Karpas-422 (cell line): Measurements from ENCODE around the gene INTS15. TPM values are rescaled to one million over a fixed set of nuclear protein-coding genes. Genes with fewer than 3 reads are reported as not detected.

Experiments
- DNase-seq: peaks from one replicate; pipeline ENCODE4 v3.0.0-alpha.2; 2015
- H2AFZ ChIP-seq: fragments of 200-600 bp; sonication (generic); 2 replicates; pipeline ENCODE4 v1.6.1; 2014; ENCODE audit warnings: antibody characterized with exemption, low read length, mixed read lengths
- H3K27ac ChIP-seq: fragments of 200-600 bp; sonication (generic); 2 replicates; pipeline ENCODE4 v1.5.1; 2014; ENCODE audit warnings: mild to moderate bottlenecking, low read length, moderate library complexity
- H3K27me3 ChIP-seq: fragments of 200-600 bp; sonication (generic); 2 replicates; pipeline ENCODE4 v1.6.1; 2014; ENCODE audit warnings: low read length, mixed read lengths
- H3K36me3 ChIP-seq: fragments of 200-600 bp; sonication (generic); 2 replicates; pipeline ENCODE4 v1.6.1; 2014; ENCODE audit warnings: low read length, mixed read lengths; ENCODE audit not compliant: insufficient read depth
- H3K4me1 ChIP-seq: fragments of 200-600 bp; sonication (generic); 2 replicates; pipeline ENCODE4 v1.6.1; 2014; ENCODE audit warnings: mild to moderate bottlenecking, low read length, mixed read lengths
- H3K4me2 ChIP-seq: fragments of 200-600 bp; sonication (generic); 2 replicates; pipeline ENCODE4 v1.6.1; 2014; ENCODE audit warnings: low read length, low read depth, mild to moderate bottlenecking; ENCODE audit not compliant: poor library complexity, severe bottlenecking
- H3K4me3 ChIP-seq: fragments of 200-600 bp; sonication (generic); 2 replicates; pipeline ENCODE4 v1.5.1; 2014; ENCODE audit warnings: mild to moderate bottlenecking, antibody characterized with exemption, low read length, mixed read lengths
- H3K79me2 ChIP-seq: fragments of 200-600 bp; sonication (generic); 2 replicates; pipeline ENCODE4 v1.6.1; 2014; ENCODE audit warnings: mild to moderate bottlenecking, low read length, mixed read lengths
- H3K9ac ChIP-seq: fragments of 200-600 bp; sonication (generic); 2 replicates; pipeline ENCODE4 v1.6.0; 2014; ENCODE audit warnings: low read length
- H3K9me2 ChIP-seq: fragments of 200-600 bp; sonication (generic), shearing (Covaris generic); replicated peaks from 2 replicates; pipeline ENCODE4 v1.6.0; 2014; ENCODE audit warnings: mild to moderate bottlenecking, low read length, moderate library complexity; ENCODE audit not compliant: insufficient read depth
- H3K9me3 ChIP-seq: fragments of 300-700, 200-600 bp; sonication (generic); 2 replicates; pipeline ENCODE4 v1.6.1; 2014; ENCODE audit warnings: low read length, mixed read lengths
- H4K20me1 ChIP-seq: fragments of 200-600 bp; sonication (generic); 2 replicates; pipeline ENCODE4 v1.6.1; 2014; ENCODE audit warnings: mild to moderate bottlenecking, antibody characterized with exemption, low read length, low read depth; ENCODE audit not compliant: insufficient read depth
- total RNA-seq: library from RNA; depleted of rRNA; stranded (reverse); fragments of >200 nt; shearing (Covaris generic); gene quantifications from 2 replicates; pipeline ENCODE4 v1.2.3, GENCODE V29; 2014; ENCODE audit warnings: low replicate concordance

Gene INTS15
- total RNA-seq, 1 experiment from 2014 or later, result 14.0 TPM

DNA sequence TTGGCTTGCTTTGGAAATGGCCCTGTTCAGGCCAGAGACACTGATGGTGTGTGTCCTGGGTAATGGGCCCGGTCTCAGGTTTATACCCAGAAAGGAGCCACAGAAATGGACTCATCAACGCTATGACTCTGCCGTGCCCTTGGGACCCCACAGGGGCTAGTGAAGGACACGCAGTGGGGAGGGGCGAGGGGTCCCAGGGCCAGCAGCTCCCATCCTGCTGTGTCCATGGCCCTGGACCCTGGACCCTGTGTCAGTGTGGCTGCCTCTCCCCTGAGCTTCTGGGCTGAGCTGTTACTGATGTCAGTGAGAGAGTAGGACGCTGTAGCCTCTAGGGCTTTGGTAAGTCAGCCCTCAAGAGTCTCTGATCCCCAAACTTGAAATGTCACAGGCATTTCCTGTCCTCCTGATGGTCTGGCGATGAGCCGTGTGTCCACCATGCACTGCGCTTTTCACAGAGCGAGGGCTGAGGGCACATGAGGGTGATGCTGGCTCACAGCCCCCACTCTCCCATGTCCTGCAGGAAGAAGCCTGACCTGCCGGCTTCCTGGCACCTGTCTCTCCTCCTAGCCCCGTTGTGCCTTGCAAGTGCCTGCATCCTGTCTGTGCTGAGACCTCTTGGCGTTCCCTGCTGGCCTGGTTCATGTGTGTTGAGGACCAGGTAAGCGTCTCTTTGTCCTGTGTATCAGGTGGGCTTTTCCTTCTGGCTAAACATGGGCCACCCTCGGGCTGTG is 51.6 kb downstream of the INTS15 start:
- Histone ChIP-seq H3K9me3 (no peaks in the 10 kb centered on the region), H3K27me3 (no peaks in the 10 kb centered on the region), H3K4me1 (peaks cover 15% of the 10 kb centered on the region), H3K27ac (no peak overlapping the region), H3K4me3 (no peak overlapping the region), H3K36me3 (0 out of 2 replicates have a peak, but pooled peaks cover 8% of the 10 kb centered on the region), H3K79me2 (peaks cover 45% of the 10 kb centered on the region), H3K9me2 (no peaks in the 10 kb centered on the region), H3K4me2 (no peak overlapping the region), H3K9ac (no peak overlapping the region), H4K20me1 (peaks cover 10% of the 10 kb centered on the region; the same call in 1 of the 2 replicates), H2AFZ (no peak overlapping the region)
- no peak for DNase-seq

DNA sequence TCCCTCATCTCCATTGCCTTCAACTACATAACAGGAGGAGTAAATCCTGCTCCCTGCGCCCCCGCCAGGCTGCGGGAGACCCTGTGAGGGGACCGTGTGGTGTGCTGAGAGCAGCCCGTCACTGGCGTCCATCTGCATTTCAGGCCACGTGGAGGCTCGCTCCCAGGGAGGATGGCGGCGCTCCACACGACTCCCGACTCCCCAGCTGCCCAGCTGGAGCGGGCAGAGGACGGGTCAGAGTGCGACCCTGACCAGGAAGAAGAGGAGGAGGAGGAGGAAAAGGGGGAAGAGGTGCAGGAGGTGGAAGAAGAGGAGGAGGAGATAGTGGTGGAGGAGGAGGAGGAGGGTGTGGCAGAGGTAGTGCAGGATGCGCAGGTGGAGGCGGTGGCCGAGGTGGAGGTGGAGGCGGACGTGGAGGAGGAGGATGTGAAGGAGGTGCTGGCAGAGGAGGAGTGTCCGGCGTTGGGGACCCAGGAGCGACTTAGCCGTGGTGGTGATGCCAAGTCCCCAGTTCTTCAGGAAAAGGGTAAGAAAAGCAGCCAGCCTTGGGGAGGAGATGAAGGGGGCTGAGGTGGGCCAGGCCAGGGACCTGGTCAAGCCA is 52.5 kb downstream of the INTS15 start:
- Histone ChIP-seq H3K36me3 (peaks cover 8% of the 10 kb centered on the region; the same call in 1 of the 2 replicates), H3K79me2 (peaks cover 47% of the 10 kb centered on the region), H2AFZ (no peak overlapping the region), H3K9me2 (no peaks in the 10 kb centered on the region), H3K27ac (no peak overlapping the region), H3K4me3 (no peak overlapping the region), H3K9ac (no peak overlapping the region), H4K20me1 (peaks cover 10% of the 10 kb centered on the region; the same call in 1 of the 2 replicates), H3K4me2 (no peak overlapping the region), H3K4me1 (peaks cover 9% of the 10 kb centered on the region), H3K27me3 (no peaks in the 10 kb centered on the region), H3K9me3 (no peaks in the 10 kb centered on the region)
- no peak for DNase-seq

DNA sequence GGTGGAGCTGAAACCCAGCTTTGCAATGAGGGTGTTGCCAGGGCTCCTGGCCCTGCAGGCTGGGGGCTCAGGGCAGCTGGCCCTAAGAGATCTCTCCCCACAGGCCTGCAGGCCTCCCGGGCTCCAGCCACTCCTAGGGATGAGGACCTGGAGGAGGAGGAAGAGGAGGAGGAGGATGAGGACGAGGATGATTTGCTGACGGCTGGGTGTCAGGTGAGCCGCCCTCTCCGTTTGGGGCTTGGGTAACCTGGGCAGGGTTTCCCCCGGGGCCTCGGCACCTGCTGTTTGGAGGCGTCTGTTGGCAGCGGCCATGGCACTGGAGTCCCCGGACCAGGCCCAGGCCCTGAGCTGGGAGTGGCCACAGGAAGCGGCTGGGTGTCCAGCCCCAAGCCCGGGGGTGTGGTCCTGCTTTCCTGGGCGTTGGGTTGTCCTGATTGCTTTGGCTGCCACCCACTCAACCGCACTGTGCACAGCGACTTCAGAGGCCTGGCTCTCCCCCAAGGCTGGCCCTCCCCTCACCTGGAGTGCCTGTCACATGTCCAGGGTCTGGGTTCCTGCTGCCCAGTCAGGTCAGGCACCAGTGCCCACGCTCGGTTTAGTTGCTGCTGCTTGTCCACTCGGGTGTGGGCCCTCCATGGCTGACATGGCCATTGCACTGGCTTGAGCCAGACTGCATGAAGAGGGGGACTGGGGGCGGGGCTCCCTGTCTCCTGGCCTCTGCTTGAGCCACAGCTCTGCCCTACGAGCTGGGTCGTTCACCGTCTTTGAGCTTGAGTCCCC is 53.2 kb downstream of the INTS15 start:
- H3K27ac ChIP-seq, result no peak overlapping the region
- H3K36me3 ChIP-seq, result peaks cover 8% of the 10 kb centered on the region; the same call in 1 of the 2 replicates
- no peak overlapping the region for H2AFZ ChIP-seq
- no peaks in the 10 kb centered on the region for H3K9me2 ChIP-seq
- no peak overlapping the region for H3K4me2 ChIP-seq
- no peak overlapping the region for H3K9ac ChIP-seq
- peaks cover 7% of the 10 kb centered on the region for H3K4me1 ChIP-seq
- no peak for DNase-seq
- peaks cover 43% of the 10 kb centered on the region for H3K79me2 ChIP-seq
- no peaks in the 10 kb centered on the region for H3K27me3 ChIP-seq
- H4K20me1 ChIP-seq, result peaks cover 10% of the 10 kb centered on the region; the same call in 1 of the 2 replicates
- H3K9me3 ChIP-seq, result no peaks in the 10 kb centered on the region
- H3K4me3 ChIP-seq, result no peak overlapping the region

DNA sequence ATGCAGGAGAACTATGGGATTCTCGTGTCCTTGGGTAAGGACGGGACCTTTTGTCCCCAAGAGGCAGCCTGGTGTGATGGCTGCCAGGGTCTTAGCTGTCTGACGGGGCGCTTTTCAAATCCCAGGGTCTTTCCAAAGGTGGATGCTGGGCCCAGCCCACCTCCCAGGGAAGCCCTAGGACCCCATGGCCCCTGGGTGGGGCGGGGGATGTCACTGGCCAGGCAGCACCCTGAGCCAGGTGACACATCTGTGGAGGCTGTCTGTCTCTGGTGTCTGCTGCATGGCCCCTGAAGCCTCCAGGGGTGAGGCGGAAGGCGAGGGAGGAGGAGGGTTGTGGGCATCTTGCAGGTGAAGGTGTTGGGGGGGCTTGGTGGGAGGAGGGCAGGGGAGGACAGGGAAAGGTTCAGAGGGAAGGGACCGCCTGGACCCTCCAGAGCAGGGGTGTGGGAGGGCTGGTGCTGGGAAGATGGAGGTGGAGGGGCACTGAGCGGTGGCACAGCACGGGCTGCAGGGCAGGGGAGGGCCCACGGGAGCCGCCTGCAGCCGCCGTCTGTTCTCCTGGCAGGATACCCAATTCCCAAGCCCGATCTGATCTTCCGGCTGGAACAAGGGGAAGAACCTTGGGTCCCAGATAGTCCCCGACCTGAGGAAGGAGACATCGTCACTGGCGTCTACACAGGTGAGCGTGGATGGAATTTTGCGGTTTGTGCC is 54.2 kb downstream of the INTS15 start:
- Histone ChIP-seq H3K9ac (no peak overlapping the region), H3K4me1 (no peaks in the 10 kb centered on the region; the same call in 1 of the 2 replicates), H3K9me2 (no peaks in the 10 kb centered on the region), H3K36me3 (peaks cover 8% of the 10 kb centered on the region; the same call in 1 of the 2 replicates), H4K20me1 (peaks cover 7% of the 10 kb centered on the region; the same call in 1 of the 2 replicates), H3K27me3 (no peaks in the 10 kb centered on the region), H3K4me2 (no peak overlapping the region), H3K4me3 (no peak overlapping the region), H2AFZ (no peak overlapping the region), H3K79me2 (peaks cover 32% of the 10 kb centered on the region), H3K9me3 (no peaks in the 10 kb centered on the region), H3K27ac (no peak overlapping the region)
- DNase-seq, result no peak

DNA sequence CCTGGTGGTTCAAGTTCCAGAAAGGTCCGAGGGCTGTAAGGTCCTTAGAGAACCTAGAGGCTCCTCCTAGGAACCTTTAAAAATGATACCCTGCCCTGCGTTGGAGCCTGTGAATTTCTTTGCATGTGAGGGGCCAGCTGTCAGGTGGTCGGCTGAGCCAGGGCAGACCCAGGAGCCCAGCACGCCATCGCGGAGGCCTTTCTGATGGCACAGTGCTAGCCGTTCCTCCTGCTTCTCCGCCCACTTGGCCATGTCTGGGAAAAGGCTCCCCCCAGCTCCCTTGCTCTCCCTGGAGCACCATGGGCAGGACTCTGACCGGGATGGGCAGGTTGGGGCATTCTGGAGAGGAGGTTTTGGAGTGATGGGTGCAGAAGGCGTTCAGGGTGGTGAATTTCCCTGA is 54.9 kb downstream of the INTS15 start:
- Histone ChIP-seq H3K27ac (no peak overlapping the region), H4K20me1 (peaks cover 7% of the 10 kb centered on the region; the same call in 1 of the 2 replicates), H2AFZ (no peak overlapping the region), H3K27me3 (no peaks in the 10 kb centered on the region), H3K9me3 (no peaks in the 10 kb centered on the region), H3K4me3 (no peak overlapping the region), H3K4me2 (no peak overlapping the region), H3K4me1 (no peaks in the 10 kb centered on the region), H3K36me3 (peaks cover 8% of the 10 kb centered on the region; the same call in 1 of the 2 replicates), H3K9ac (no peak overlapping the region), H3K79me2 (peaks cover 26% of the 10 kb centered on the region), H3K9me2 (no peaks in the 10 kb centered on the region)
- DNase-seq, result no peak

DNA sequence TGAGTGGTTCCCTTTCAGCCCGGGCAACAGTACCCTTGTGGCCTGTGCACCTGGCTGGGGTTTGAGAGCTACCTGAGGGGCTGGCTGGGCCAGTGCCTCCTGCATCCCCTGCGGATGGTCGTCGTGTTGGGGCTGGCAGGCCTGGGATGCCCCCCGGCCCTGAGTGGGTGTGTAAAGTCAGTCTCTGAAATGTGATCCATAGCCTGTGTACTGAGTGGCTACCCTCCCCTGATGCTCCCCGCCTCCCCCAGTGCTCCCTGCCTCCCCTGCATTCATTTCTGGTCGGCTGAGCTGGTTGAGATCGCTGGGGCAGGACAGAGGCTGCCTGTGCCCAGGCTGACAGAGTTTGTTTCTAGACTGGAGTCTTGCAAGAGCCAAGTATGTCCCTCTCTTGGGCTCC is 56.6 kb downstream of the INTS15 start:
- no peak overlapping the region for H3K4me2 ChIP-seq
- H3K9me2 ChIP-seq, result no peaks in the 10 kb centered on the region
- no peaks in the 10 kb centered on the region for H3K9me3 ChIP-seq
- H3K4me1 ChIP-seq, result no peaks in the 10 kb centered on the region
- H4K20me1 ChIP-seq, result no peaks in the 10 kb centered on the region
- no peaks in the 10 kb centered on the region for H3K27me3 ChIP-seq
- H3K4me3 ChIP-seq, result no peak overlapping the region
- H3K27ac ChIP-seq, result no peak overlapping the region
- no peak for DNase-seq
- H2AFZ ChIP-seq, result no peak overlapping the region
- H3K9ac ChIP-seq, result no peak overlapping the region
- H3K36me3 ChIP-seq, result peaks cover 6% of the 10 kb centered on the region; the same call in 1 of the 2 replicates
- H3K79me2 ChIP-seq, result peaks cover 9% of the 10 kb centered on the region; the same call in 1 of the 2 replicates

DNA sequence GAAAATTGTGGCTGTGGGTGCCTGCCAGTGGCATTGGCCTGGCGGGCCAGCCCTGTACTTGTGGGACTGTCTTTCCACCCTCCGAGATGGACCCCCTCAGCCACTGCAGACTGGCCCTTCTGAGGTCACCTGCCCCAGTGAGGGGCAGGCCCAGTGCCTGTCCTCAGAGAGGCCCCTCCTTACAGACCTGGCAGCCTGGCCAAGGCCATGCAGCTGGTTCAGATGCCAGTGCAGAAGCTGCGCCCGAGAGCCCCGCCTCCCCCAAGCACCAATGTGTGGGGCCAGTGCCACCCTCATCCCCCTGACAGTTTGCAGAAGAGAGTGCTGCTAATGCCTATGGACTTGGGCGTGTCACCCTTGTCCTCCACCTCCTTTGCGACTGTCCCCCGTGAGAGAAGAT is 57.3 kb downstream of the INTS15 start:
- Histone ChIP-seq H3K27ac (no peak overlapping the region), H4K20me1 (no peaks in the 10 kb centered on the region), H3K4me3 (no peak overlapping the region)

More for the DNA sequence above, 57.3 kb downstream of the INTS15 start:
- Histone ChIP-seq H3K9me2 (no peaks in the 10 kb centered on the region), H3K79me2 (peaks cover 6% of the 10 kb centered on the region; the same call in 1 of the 2 replicates), H3K4me1 (no peaks in the 10 kb centered on the region), H3K9ac (no peak overlapping the region), H2AFZ (no peak overlapping the region), H3K27me3 (no peaks in the 10 kb centered on the region), H3K4me2 (no peak overlapping the region), H3K36me3 (peaks cover 6% of the 10 kb centered on the region; the same call in 1 of the 2 replicates), H3K9me3 (no peaks in the 10 kb centered on the region)
- DNase-seq, result no peak
